GM18507 (cell line): Measurements from ENCODE around the gene CADM1.

Experiments
- DNase-seq: peaks from one replicate; pipeline ENCODE4 v3.0.0; 2011; ENCODE audit warnings: low read depth; ENCODE audit not compliant: insufficient read length; ENCODE audit errors: extremely low spot score
- FAIRE-seq: peaks from 2 replicates; lab custom pipeline; 2011; peaks lifted over from hg19 to GRCh38; lab: Jason Lieb, UNC

Gene CADM1

GRCh38 chr11:115418626-115419025 is 85.6 kb downstream of the CADM1 start:
- FAIRE-seq (no peak), DNase-seq (no peak)

GRCh38 chr11:115418081-115418480 is 86.1 kb downstream of the CADM1 start:
- DNase-seq (no peak), FAIRE-seq (no peak)

DNA sequence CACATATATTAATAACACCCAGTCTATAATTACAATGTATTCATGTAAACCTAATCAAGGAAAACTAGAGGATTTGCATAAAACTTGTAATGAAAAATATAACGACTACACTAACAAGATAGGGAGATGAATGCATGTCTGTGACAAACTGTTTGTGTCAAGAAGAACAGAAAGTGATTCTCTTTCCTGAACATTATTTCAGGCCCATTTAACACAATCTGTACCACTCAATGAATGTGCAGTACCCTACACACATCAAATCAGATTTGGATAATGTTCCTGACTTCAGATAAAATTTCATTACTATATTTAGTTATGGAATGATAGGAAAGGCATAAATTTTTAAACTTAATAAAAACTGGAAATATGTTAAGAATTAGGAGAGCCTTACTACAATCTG is 93.1 kb downstream of the CADM1 start:
- no peak for FAIRE-seq
- DNase-seq: no peak

DNA sequence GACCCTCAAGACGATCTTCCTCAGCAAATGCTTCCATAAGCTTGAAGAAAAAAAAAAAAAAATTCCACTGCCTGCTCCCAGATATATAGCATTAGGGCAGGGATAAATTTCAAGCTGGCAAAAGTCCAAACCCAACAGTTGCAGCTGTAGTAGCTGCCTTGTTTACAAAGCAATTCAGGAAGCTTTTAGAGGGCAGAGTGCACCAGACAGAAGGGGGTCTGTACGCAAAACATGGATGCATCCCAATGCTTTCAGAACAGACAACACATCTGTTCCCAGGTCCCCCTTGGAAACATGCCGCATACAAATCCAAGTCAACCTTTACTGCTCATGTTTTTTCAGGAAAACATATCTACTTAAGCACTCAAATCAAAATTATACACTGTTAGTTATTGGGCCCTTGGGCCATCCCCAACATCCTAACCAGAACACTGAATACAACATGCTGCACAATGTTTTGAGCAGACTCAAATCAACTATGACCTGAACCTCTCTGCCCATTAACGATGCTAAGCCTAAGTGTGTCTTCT is 94.5 kb downstream of the CADM1 start:
- DNase-seq (no peak), FAIRE-seq (no peak)

- DNase-seq: no peak
- FAIRE-seq: no peak
Measured at GRCh38 chr11:115409116-115409670, 95.0 kb downstream of the CADM1 start.

GRCh38 chr11:115408036-115408921 is 95.9 kb downstream of the CADM1 start:
- no peak for FAIRE-seq

GRCh38 chr11:115407496-115407895 is 96.7 kb downstream of the CADM1 start:
- FAIRE-seq (no peak), DNase-seq (no peak)

More at GRCh38 chr11:115408036-115408921, 95.9 kb downstream of the CADM1 start:
- no peak for DNase-seq

DNA sequence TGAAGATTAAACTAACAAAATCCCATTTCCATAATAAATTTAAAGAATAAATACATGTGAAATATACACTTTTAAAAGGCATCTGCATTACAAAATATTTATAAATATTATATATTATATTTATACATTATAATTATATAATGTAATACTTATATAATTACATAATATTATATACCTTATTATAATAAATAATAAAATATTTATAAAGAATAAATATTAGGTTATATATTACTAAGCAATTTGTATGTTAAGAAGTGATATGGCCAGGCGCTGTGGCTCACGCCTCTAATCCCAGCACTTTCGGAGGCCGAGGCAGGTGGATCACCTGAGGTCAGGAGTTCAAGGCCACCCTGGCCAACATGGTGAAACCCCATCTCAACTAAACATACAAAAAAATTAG is 97.8 kb downstream of the CADM1 start:
- FAIRE-seq (no peak), DNase-seq (no peak)

GRCh38 chr11:115398333-115399080 is 105.7 kb downstream of the CADM1 start:
- FAIRE-seq: no peak
- DNase-seq: no peak

DNA sequence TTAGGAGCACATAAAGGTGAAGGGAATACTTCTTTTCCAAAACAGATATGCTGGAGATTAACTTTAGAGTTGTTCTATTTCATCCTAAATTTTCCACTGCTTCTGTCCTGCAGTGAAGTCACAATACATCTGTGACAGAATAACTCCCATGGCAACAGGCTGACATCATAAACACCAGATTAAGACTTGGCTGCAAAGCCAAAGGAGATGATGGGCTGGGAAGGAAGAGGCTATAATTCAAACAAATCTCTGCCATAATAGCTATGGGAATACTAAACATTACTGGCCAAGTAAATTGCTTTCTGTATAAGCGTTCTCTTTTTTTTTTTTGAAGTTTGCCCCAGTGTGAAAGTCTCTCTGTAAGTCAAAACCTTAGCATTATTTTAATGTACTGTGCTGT is 107.7 kb downstream of the CADM1 start:
- DNase-seq (no peak), FAIRE-seq (no peak)

- no peak for DNase-seq
- FAIRE-seq: no peak
Measured at GRCh38 chr11:115393950-115394349, 110.3 kb downstream of the CADM1 start.

- no peak for FAIRE-seq
- DNase-seq: no peak
Measured at GRCh38 chr11:115391598-115391997, 112.6 kb downstream of the CADM1 start.

DNA sequence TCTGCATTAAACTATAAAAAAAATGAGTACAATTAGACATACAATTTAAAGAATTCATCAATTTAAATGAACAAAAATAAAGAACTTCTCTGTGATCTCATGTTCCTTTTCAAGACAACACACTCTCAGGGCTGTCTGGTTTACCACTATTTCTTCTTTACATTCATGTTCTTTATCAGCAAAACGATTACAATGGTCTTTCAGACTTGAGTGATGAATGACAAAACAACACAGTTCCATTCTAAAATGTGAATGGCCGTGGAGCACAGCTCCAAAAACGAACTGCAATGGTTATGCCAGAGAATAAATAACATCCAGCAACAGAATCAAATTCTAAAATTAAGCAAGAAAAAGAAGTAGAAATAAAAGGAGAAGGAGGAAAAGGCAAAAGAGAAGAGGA is 113.1 kb downstream of the CADM1 start:
- DNase-seq (no peak), FAIRE-seq (no peak)

DNA sequence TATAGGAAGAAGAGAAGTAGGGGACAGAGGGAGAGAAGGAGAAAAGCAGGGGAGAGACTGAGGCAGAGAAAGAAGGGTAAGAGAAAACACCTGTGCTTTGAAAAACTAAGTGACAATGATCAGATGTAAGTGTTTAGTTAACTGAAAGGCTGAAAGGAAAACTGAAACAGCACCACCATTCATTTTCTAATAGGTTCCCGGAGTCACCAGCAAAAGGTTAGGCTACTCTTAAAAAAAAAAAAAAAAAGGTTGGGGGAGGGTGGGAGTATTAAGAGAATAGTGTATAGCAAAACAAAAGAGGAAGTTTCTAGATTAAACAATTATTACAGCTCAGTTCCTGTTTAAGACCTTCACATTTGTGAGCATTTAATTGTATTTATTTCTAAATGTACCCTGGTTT is 113.8 kb downstream of the CADM1 start:
- FAIRE-seq (no peak), DNase-seq (no peak)

DNA sequence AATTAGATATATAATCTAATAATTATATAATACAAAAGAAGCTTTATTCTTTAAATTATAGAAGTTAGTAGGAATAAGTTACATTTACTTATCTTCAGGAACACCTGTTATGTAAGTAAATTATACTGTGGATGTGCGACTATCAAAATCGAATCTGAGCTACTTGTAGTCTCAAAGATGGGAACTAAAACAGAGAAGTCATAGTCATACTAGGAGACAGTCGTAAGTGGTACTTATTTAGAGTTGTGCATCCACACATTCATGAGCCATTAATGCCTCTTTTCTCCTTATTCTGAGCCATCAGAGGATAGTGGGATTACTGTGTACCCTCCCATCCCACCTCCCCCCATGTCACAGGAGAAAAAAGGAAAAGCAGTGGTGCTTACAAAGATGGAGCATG is 114.4 kb downstream of the CADM1 start:
- no peak for FAIRE-seq
- no peak for DNase-seq

GRCh38 chr11:115385226-115385625 is 119.0 kb downstream of the CADM1 start:
- FAIRE-seq: no peak
- DNase-seq: no peak

GRCh38 chr11:115384236-115384635 is 120.0 kb downstream of the CADM1 start:
- FAIRE-seq (no peak), DNase-seq (no peak)

GRCh38 chr11:115383431-115383830 is 120.8 kb downstream of the CADM1 start:
- no peak for DNase-seq

DNA sequence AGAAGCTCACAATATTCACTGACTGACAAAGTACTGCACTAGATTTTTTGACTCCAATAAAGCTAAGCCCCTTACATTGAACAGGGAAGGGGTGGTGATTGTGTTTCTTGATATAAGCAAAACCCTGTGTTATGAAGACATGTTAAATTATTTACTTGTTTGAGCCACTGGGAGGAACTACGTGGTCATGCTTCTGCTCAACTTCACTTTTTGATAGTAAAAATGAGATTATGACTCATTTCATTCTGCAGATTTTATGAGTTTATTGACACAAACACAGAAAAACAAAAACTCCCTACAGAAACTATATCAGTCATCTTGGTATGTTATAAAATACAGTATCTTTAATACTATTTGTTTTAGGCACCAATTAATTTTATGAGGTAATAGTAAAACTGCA is 124.7 kb downstream of the CADM1 start:
- no peak for FAIRE-seq
- DNase-seq: peak; percentile 1

More at GRCh38 chr11:115383431-115383830, 120.8 kb downstream of the CADM1 start:
- FAIRE-seq: no peak

GRCh38 chr11:115378557-115378956 is 125.7 kb downstream of the CADM1 start:
- no peak for FAIRE-seq
- DNase-seq: no peak
